HuH-7 (cell line): ENCODE data around the gene PTCHD1.

Experiments used
- DNase-seq: peaks from one replicate; pipeline ENCODE4 v3.0.0; 2011; ENCODE audit warnings: low spot score

Gene PTCHD1

GRCh38 chrX:23398570-23398969 is 63.9 kb downstream of the PTCHD1 start:
- DNase-seq: no peak

- DNase-seq: no peak
These were observed 69.2 kb downstream of the PTCHD1 start for GRCh38 chrX:23403849-23404248.

- no peak for DNase-seq
These were observed 88.3 kb downstream of the PTCHD1 start for GRCh38 chrX:23422912-23423311.

- DNase-seq: no peak
These were observed 99.8 kb downstream of the PTCHD1 start for GRCh38 chrX:23434356-23434884.

- DNase-seq: no peak
These were observed 100.5 kb downstream of the PTCHD1 start for GRCh38 chrX:23435108-23435507.

- DNase-seq: no peak
These were observed 100.9 kb downstream of the PTCHD1 start for GRCh38 chrX:23435575-23435974.

- DNase-seq: no peak
These were observed 102.2 kb downstream of the PTCHD1 start for GRCh38 chrX:23436875-23437274.

GRCh38 chrX:23451266-23451665 is 116.6 kb downstream of the PTCHD1 start:
- no peak for DNase-seq
